SU-DHL-6 (cell line): ENCODE data around the gene ANKRD13D.

Source experiments
- CTCF ChIP-seq: fragments of 200-600 bp; sonication (generic); IDR thresholded peaks from one replicate; pipeline ENCODE4 v1.5.1; 2017; ENCODE audit warnings: antibody characterized with exemption, mild to moderate bottlenecking, low read length, moderate library complexity; ENCODE audit not compliant: insufficient read depth, poor library complexity, severe bottlenecking
- EZH2phosphoT487 ChIP-seq: fragments of 200-600 bp; sonication (generic), shearing (Covaris generic); conservative IDR thresholded peaks from 2 replicates; pipeline ENCODE4 v1.6.1; 2018; ENCODE audit warnings: mild to moderate bottlenecking, antibody characterized with exemption, low read length, moderate library complexity, mixed read lengths

- TF ChIP-seq CTCF, result no peak
- no peak for TF ChIP-seq EZH2phosphoT487
Measured at GRCh38 chr11:67332081-67332691, 43.1 kb downstream of the ANKRD13D start.
